DND-41 (cell line): ENCODE measurements around the gene PHACTR1.

ENCODE experiments used
- EZH2 ChIP-seq: IDR thresholded peaks from 3 replicates; pipeline ENCODE4 v1.6.1; 2012; ENCODE audit warnings: borderline replicate concordance, low read depth, mild to moderate bottlenecking, moderate library complexity, low read length, inconsistent platforms; ENCODE audit not compliant: severe bottlenecking
- TF ChIP-seq, protein P1 (sequence below): IDR thresholded peaks from 2 replicates; pipeline ENCODE4 v1.5.1; 2012; ENCODE audit warnings: borderline replicate concordance, low read length, moderate library complexity, mild to moderate bottlenecking; ENCODE audit not compliant: poor library complexity, severe bottlenecking; ENCODE audit errors: extremely low read depth

DNA sequence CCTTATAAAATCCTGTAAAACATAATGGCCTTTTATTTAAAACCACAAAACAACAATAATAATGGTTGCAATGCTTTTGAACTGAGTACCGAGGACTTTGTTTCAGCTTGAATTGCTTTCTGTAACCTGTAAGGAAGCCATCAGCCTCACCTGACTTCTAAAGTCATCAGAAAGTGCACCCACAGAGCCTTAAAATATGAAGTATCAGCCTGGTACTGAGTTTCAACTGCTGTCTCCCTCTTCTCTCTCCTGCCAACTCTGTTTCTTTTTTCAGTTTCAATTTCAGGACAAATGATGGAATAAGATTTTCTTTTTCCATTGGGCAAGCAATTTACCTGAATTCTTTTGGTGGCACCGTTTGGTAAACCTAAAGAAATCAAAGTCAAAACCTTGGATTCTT is 119.4 kb downstream of the PHACTR1 start:
- TF ChIP-seq, protein P1, sequence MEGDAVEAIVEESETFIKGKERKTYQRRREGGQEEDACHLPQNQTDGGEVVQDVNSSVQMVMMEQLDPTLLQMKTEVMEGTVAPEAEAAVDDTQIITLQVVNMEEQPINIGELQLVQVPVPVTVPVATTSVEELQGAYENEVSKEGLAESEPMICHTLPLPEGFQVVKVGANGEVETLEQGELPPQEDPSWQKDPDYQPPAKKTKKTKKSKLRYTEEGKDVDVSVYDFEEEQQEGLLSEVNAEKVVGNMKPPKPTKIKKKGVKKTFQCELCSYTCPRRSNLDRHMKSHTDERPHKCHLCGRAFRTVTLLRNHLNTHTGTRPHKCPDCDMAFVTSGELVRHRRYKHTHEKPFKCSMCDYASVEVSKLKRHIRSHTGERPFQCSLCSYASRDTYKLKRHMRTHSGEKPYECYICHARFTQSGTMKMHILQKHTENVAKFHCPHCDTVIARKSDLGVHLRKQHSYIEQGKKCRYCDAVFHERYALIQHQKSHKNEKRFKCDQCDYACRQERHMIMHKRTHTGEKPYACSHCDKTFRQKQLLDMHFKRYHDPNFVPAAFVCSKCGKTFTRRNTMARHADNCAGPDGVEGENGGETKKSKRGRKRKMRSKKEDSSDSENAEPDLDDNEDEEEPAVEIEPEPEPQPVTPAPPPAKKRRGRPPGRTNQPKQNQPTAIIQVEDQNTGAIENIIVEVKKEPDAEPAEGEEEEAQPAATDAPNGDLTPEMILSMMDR, result no peak
- no peak for TF ChIP-seq EZH2
